Measurements from ENCODE around the gene MAP2K6. TPM values are rescaled to one million over a fixed set of nuclear protein-coding genes. Genes with fewer than 3 reads are reported as not detected.

MAP2K6 gene
- total RNA-seq, 2 donors from 2014 or later, result 4.4 to 34.6 TPM

GRCh38 chr17:69574257-69575197 lies 160.0 kb downstream of the MAP2K6 start:
- Histone ChIP-seq H3K36me3 (replicated peaks in 1 of 2; ENCODE audit: insufficient read depth in 1 of 2, low read depth in 2 of 2) (no peaks in the 10 kb centered on the region), H3K27ac (no peak overlapping the region), H3K4me1 (no peaks in the 10 kb centered on the region), H3K27me3 (no peaks in the 10 kb centered on the region), H3K9me3 (no peaks in the 10 kb centered on the region), H3K4me3 (no peak overlapping the region)
- DNase-seq (no peak), ATAC-seq (no peak)
- WGBS, 2 donors, result 58 to 68% methylated on average over 10 of the region's 10 CpGs
- intact Hi-C loops (cut with DNase I), result no loop called here
- TF ChIP-seq CTCF (IDR thresholded peaks at IDR 0.05) (no peak), POLR2A (IDR thresholded peaks at IDR 0.05) (no peak)

GRCh38 chr17:69575346-69575761 lies 160.9 kb downstream of the MAP2K6 start:
- WGBS, 2 donors, result 45 to 47% methylated on average over 2 of the region's 2 CpGs
- TF ChIP-seq CTCF (IDR thresholded peaks at IDR 0.05), result no peak
- no peak for TF ChIP-seq POLR2A (IDR thresholded peaks at IDR 0.05)
- intact Hi-C loops (cut with DNase I), result no loop called here
- Histone ChIP-seq H3K27me3 (no peaks in the 10 kb centered on the region), H3K9me3 (no peaks in the 10 kb centered on the region), H3K27ac (no peak overlapping the region), H3K4me3 (no peak overlapping the region), H3K4me1 (no peaks in the 10 kb centered on the region), H3K36me3 (replicated peaks in 1 of 2; ENCODE audit: insufficient read depth in 1 of 2, low read depth in 2 of 2) (no peaks in the 10 kb centered on the region)
- no peak for ATAC-seq
- DNase-seq, result peak in 1 of 4 donors; percentile 6

- no peak for DNase-seq
- H3K9me3 ChIP-seq, result no peaks in the 10 kb centered on the region
- H3K4me3 ChIP-seq, result no peak overlapping the region
- H3K27me3 ChIP-seq, result no peaks in the 10 kb centered on the region
- no peak for ATAC-seq
- 89% methylated on average over 7 of the region's 7 CpGs for WGBS, 2 donors
- no peaks in the 10 kb centered on the region for H3K4me1 ChIP-seq
- no peaks in the 10 kb centered on the region for H3K36me3 ChIP-seq (replicated peaks in 1 of 2; ENCODE audit: insufficient read depth in 1 of 2, low read depth in 2 of 2)
- intact Hi-C loops (cut with DNase I), result no loop called here
- H3K27ac ChIP-seq, result no peak overlapping the region
- no peak for TF ChIP-seq CTCF (IDR thresholded peaks at IDR 0.05)
- no peak for TF ChIP-seq POLR2A (IDR thresholded peaks at IDR 0.05)
Observed at GRCh38 chr17:69577098-69577497, 162.6 kb downstream of the MAP2K6 start.

- intact Hi-C loops (cut with DNase I), result no loop called here
Observed at GRCh38 chr17:69578385-69578936, 164.0 kb downstream of the MAP2K6 start.

More at GRCh38 chr17:69578385-69578936, 164.0 kb downstream of the MAP2K6 start:
- DNase-seq (no peak), ATAC-seq (no peak)
- TF ChIP-seq CTCF (IDR thresholded peaks at IDR 0.05) (no peak), POLR2A (IDR thresholded peaks at IDR 0.05) (no peak)
- WGBS, 2 donors, result 88 to 92% methylated on average over 4 of the region's 4 CpGs
- H3K27ac ChIP-seq, result no peak overlapping the region
- H3K36me3 ChIP-seq (replicated peaks in 1 of 2; ENCODE audit: insufficient read depth in 1 of 2, low read depth in 2 of 2), result no peaks in the 10 kb centered on the region
- H3K27me3 ChIP-seq, result no peaks in the 10 kb centered on the region
- no peaks in the 10 kb centered on the region for H3K9me3 ChIP-seq
- no peak overlapping the region for H3K4me3 ChIP-seq
- H3K4me1 ChIP-seq, result no peaks in the 10 kb centered on the region
